Measurements from ENCODE around the gene MB21D2.

Gene MB21D2

DNA sequence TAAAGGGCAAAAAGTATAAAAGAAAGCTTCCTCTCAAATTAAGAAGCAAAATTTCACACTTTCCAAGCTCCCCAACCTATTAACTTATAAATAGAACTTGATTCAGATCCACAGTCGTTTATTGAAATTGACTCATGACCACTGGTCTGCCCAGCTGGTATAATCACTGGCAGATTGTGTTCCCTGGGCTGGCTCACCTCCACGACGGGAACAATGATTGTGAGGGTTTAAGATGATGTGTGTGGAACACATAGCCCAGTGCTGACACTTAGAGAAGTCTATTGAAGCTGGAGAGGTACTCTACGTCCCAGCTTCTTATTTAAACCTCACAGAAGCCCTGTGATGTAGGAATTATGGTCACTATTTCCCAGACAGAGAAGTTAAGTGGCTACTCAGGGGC is 90.4 kb downstream of the MB21D2 start:
- H3K36me3 ChIP-seq = no peaks in the 10 kb centered on the region
- no peaks in the 10 kb centered on the region for H4K20me1 ChIP-seq
- no peak overlapping the region for H3K4me3 ChIP-seq
- no peak for TF ChIP-seq Cebpa-rat (IDR thresholded peaks at IDR 0.05)
- H3K9ac ChIP-seq = no peak overlapping the region
- H3K9me3 ChIP-seq = no peaks in the 10 kb centered on the region
- no peak overlapping the region for H3K4me2 ChIP-seq
- H3K4me1 ChIP-seq = no peaks in the 10 kb centered on the region
- no peak overlapping the region for H3K27ac ChIP-seq
- H3K27me3 ChIP-seq = no peaks in the 10 kb centered on the region

DNA sequence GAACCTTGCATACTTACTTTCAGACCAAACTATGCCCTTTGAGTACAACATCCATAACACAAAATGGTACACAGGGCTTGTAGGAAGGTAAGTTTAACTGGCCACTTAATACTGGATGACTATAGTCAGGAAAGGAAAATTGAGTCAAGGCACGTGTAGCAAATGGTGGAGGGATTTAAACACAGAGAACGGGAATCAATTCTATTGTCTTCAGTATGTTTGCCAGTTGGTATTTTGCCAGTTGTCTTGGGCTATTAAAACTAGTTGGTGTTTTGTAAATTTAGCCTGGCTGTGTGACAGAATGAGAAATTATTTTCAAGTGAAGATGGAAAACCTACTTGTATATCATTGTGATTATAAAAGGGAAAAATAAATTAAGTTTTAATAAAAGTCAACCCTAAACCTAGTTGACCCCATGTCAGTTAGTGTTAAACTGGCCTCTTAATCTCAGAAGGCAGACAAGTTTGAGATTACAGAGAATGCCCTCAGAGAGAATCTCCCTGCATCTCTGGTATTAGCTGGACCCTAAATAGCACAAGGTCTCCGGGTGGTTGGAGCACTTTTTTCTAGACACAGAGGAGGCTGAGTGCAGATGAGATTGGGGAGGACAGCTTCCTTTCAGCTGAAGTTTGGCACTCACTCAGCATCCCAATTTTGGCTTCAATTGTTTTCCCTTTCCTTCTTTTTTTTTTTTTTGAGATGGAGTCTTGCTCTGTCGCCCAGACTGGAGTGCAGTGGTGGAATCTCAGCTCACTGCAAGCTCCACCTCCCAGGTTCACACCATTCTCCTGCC is 91.2 kb downstream of the MB21D2 start:
- Histone ChIP-seq H3K9ac (no peak overlapping the region), H3K9me3 (no peaks in the 10 kb centered on the region), H3K4me1 (no peaks in the 10 kb centered on the region), H3K4me3 (no peak overlapping the region), H3K27me3 (no peaks in the 10 kb centered on the region), H3K4me2 (no peak overlapping the region), H3K36me3 (no peaks in the 10 kb centered on the region), H4K20me1 (no peaks in the 10 kb centered on the region), H3K27ac (no peak overlapping the region)
- TF ChIP-seq Cebpa-rat (IDR thresholded peaks at IDR 0.05) = no peak

DNA sequence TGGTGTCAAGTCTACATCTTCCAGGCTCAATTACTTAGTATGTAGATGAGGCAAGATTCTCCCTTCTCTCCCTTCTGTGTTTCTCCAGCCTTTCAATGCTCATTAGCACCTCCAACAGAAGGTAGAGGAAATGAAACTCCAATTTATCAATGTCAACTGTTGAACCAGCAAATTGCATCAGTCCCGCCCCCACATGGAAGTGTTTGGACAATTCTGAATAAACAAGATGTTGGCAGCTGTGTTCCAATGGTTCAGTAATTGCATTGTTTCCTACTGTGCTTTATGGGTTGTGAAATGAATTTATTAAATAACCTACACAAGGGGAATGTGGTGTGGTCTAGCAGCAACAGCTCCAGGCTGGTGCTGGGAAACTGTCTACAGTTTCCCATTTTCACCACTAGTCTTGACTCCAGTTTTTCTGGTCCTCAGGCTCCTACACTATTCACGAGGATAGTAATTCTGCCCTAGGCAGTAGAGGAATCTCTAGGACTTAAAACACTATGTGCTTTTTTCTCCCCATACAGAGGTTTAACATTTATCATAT is 91.9 kb downstream of the MB21D2 start:
- Histone ChIP-seq H3K27ac (no peak overlapping the region), H3K27me3 (no peaks in the 10 kb centered on the region), H3K4me1 (no peaks in the 10 kb centered on the region), H4K20me1 (no peaks in the 10 kb centered on the region), H3K4me3 (no peak overlapping the region), H3K9me3 (no peaks in the 10 kb centered on the region), H3K4me2 (no peak overlapping the region), H3K9ac (no peak overlapping the region), H3K36me3 (no peaks in the 10 kb centered on the region)
- TF ChIP-seq Cebpa-rat (IDR thresholded peaks at IDR 0.05) = no peak

DNA sequence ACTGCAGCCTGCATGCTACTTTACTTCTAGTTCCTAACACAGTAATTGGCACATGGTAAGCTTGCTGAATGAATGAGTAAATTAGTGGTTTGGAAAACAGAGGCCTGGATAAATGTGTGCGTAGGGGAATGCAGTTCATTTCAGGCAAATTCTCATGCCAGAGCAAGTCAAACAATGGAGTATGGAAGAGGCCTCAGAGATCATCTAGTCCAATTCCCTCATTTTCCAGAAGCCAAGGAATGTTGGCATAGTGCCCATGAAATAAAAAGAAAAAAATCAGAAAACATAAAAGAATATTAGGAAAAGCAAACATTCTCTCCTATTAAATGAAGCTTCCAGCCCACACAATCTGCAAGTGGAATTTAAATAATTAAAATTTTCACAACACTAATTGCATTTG is 92.4 kb downstream of the MB21D2 start:
- no peak overlapping the region for H3K4me2 ChIP-seq
- no peaks in the 10 kb centered on the region for H3K4me1 ChIP-seq
- H3K27ac ChIP-seq = no peak overlapping the region
- H3K4me3 ChIP-seq = no peak overlapping the region
- H3K27me3 ChIP-seq = no peaks in the 10 kb centered on the region
- H3K36me3 ChIP-seq = no peaks in the 10 kb centered on the region
- no peaks in the 10 kb centered on the region for H3K9me3 ChIP-seq
- no peak overlapping the region for H3K9ac ChIP-seq
- TF ChIP-seq Cebpa-rat (IDR thresholded peaks at IDR 0.05) = no peak
- H4K20me1 ChIP-seq = no peaks in the 10 kb centered on the region

DNA sequence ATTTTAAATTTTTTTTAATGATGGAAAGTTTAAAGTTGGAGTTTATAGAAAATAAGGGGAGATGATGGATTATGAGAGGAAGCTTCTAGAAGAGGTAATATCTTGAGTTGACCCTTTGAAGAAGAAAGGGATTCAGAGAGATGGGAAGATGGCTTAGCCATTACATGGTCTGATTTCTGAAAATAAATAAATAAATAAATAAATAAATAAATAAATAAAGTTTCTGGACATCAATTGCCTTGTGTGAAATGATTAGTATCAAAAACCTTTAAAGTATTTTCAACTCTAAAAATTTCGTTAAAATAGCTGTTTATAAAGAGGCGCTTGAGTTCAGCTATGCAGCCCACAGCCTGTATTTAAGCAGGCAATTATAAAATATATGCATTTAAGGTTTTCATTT is 93.3 kb downstream of the MB21D2 start:
- no peaks in the 10 kb centered on the region for H3K9me3 ChIP-seq
- no peaks in the 10 kb centered on the region for H3K4me1 ChIP-seq
- no peak overlapping the region for H3K9ac ChIP-seq
- no peak overlapping the region for H3K4me2 ChIP-seq
- no peaks in the 10 kb centered on the region for H3K36me3 ChIP-seq
- H3K4me3 ChIP-seq = no peak overlapping the region
- no peak overlapping the region for H3K27ac ChIP-seq
- no peak for TF ChIP-seq Cebpa-rat (IDR thresholded peaks at IDR 0.05)
- no peaks in the 10 kb centered on the region for H4K20me1 ChIP-seq
- no peaks in the 10 kb centered on the region for H3K27me3 ChIP-seq

DNA sequence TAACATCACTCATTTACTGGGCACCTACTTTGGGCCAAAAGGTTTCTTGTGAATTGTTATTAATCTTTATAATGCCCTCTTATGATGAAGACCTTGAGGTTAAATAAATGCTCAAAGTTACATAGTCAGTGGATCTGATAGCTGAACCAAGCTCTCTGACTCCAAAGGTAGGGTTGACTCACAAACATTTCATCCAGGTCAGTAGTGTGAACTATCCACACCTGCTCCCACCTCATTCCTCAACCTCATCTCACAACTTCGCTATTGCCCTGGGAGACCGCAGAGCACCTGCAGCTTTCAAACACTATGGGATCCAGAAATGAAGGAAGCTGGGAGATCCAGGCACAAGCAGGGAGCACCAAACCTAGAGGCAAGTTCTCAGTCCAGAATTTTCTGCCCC is 96.5 kb downstream of the MB21D2 start:
- Histone ChIP-seq H3K9me3 (no peaks in the 10 kb centered on the region), H3K27ac (no peak overlapping the region), H3K4me3 (no peak overlapping the region), H3K27me3 (no peaks in the 10 kb centered on the region), H3K36me3 (no peaks in the 10 kb centered on the region), H3K4me1 (no peaks in the 10 kb centered on the region), H3K4me2 (no peak overlapping the region), H4K20me1 (no peaks in the 10 kb centered on the region), H3K9ac (no peak overlapping the region)
- no peak for TF ChIP-seq Cebpa-rat (IDR thresholded peaks at IDR 0.05)

DNA sequence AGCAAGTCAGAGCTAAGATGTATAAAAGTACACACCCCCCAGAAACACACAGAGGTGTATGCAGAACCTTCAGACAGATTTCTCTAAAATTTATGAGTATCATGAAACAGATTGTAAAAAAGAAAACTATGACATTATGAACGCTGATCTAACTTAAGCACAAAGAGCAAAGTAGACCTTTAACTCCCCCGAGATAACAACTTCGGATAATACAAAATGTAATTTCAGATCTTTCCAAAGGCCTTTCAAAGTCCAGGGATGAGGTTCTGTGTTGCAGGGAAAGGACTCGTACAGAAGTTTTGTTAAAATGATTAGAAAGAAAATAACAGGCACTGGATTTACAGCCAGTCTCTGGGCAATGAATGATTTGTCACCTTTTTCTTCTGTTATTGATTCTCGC is 97.5 kb downstream of the MB21D2 start:
- no peak overlapping the region for H3K9ac ChIP-seq
- no peak for TF ChIP-seq Cebpa-rat (IDR thresholded peaks at IDR 0.05)
- H3K9me3 ChIP-seq = no peaks in the 10 kb centered on the region
- no peaks in the 10 kb centered on the region for H3K4me1 ChIP-seq
- H3K27me3 ChIP-seq = no peaks in the 10 kb centered on the region
- no peak overlapping the region for H3K27ac ChIP-seq
- no peaks in the 10 kb centered on the region for H4K20me1 ChIP-seq
- H3K4me3 ChIP-seq = no peak overlapping the region
- no peaks in the 10 kb centered on the region for H3K36me3 ChIP-seq
- no peak overlapping the region for H3K4me2 ChIP-seq

DNA sequence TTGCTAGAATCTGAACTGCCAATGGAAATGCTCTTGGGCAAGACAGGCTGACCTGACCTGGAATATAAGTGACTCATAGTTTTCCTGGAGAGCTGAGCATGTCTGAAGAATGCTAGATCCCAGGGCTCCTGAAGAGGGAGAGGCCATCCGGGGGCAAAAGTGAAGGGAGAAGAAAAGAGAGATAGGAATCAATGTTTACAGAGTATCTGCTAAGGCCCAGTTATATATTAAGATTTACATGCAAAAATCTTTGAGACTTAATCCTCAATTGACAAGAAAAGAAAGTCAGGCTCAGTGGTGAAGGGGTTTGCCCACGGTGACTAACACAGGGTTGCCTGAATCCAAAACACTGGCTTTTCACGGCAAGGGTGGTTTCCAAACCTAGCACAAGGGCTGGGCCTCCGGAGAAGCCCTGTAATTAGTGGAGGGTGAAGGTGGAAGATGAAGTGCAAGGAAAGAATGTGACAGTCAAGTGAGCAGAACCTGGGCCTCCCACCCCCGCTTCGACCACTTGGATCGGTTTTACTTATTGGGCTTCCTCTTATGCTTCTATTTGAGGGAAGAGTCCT is 98.6 kb downstream of the MB21D2 start:
- Histone ChIP-seq H3K4me3 (no peak overlapping the region), H3K27me3 (no peaks in the 10 kb centered on the region), H3K27ac (no peak overlapping the region), H3K4me1 (no peaks in the 10 kb centered on the region), H3K9me3 (no peaks in the 10 kb centered on the region), H4K20me1 (no peaks in the 10 kb centered on the region), H3K4me2 (no peak overlapping the region), H3K9ac (no peak overlapping the region), H3K36me3 (no peaks in the 10 kb centered on the region)
- no peak for TF ChIP-seq Cebpa-rat (IDR thresholded peaks at IDR 0.05)

DNA sequence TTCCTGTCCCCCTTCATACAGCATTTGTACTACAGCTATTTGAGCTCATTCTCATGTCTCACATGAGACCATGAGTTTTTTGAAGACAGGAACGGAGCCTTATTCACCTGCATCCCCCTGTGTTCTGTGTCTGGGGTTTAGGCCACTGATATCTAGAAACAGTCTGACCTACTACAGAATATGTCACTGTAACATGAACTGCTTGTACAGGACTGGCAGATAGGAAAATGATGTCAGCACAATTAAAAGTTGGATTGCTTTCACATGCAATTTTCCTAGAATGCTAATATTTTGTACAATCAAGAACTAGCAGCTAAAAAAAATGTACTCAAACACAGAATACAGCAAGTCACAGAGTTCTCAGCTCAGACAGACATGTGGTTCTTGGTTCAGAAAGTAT is 99.5 kb downstream of the MB21D2 start:
- no peak for TF ChIP-seq Cebpa-rat (IDR thresholded peaks at IDR 0.05)
- Histone ChIP-seq H3K4me1 (no peaks in the 10 kb centered on the region), H3K9me3 (no peaks in the 10 kb centered on the region), H3K4me2 (no peak overlapping the region), H4K20me1 (no peaks in the 10 kb centered on the region), H3K9ac (no peak overlapping the region), H3K4me3 (no peak overlapping the region), H3K36me3 (no peaks in the 10 kb centered on the region), H3K27ac (no peak overlapping the region), H3K27me3 (no peaks in the 10 kb centered on the region)

DNA sequence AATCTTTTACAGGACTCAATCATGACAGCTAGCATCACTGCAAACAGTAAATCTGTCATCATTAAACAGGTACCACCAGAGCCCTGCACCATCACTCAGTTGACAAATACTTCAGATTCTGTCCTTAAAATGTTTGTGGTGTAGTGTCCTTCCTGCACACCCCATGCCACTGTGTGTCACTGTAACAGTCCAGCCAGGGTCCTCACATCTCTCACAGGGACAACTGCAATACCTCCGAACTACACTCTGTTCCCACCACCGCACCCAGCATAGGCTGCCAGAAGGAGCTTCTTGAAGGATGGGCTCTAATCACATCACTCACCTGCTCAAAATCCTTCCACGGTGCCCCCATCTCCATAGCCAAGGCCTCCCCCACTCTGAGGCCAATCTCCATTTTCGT is 100.2 kb downstream of the MB21D2 start:
- no peaks in the 10 kb centered on the region for H3K27me3 ChIP-seq
- H3K36me3 ChIP-seq = no peaks in the 10 kb centered on the region
- TF ChIP-seq Cebpa-rat (IDR thresholded peaks at IDR 0.05) = no peak
- H3K4me2 ChIP-seq = no peak overlapping the region
- no peak overlapping the region for H3K9ac ChIP-seq
- no peaks in the 10 kb centered on the region for H3K4me1 ChIP-seq
- H3K9me3 ChIP-seq = no peaks in the 10 kb centered on the region
- H3K27ac ChIP-seq = no peak overlapping the region
- no peaks in the 10 kb centered on the region for H4K20me1 ChIP-seq
- H3K4me3 ChIP-seq = no peak overlapping the region

Measured in BLaER1 (cell line).